Endothelial cell of umbilical vein (primary cell): ENCODE measurements around the gene MCOLN2. TPM values are rescaled to one million over a fixed set of nuclear protein-coding genes. Genes with fewer than 3 reads are reported as not detected.

ENCODE experiments used
- BruUV-seq: library from RNA; stranded (reverse); fragments of 400-500 nt; replicated peaks from 2 replicates; lab custom pipeline; 2021; lab: Mats Ljungman, UMichigan
- CTCF ChIA-PET: fragments of 300-600, 350-600 bp; sonication (Branson Sonifier 250); formaldehyde crosslinking; loops from one replicate; lab custom pipeline; 2021; ENCODE audit warnings: antibody characterized with exemption, inconsistent platforms; lab: Charles Lee
- POLR2A ChIA-PET: fragments of 300-600, 350-600 bp; sonication (Branson Sonifier 250); formaldehyde crosslinking; loops from one replicate; lab custom pipeline; 2021; ENCODE audit warnings: antibody characterized with exemption, inconsistent platforms; lab: Charles Lee
- DNase-seq: peaks from one replicate; pipeline ENCODE4 v3.0.0-alpha.2; 2011; ENCODE audit warnings: low read depth, low spot score
- FAIRE-seq: peaks from 2 replicates; lab custom pipeline; 2011; peaks lifted over from hg19 to GRCh38; lab: Jason Lieb, UNC
- H2AFZ ChIP-seq: 2 replicates; pipeline ENCODE4 v1.6.0; 2012; ENCODE audit warnings: low read depth, low read length, control low read depth, inconsistent platforms
- H3K27ac ChIP-seq: 2 replicates; pipeline ENCODE4 v1.5.1; 2011; ENCODE audit warnings: low read depth, mild to moderate bottlenecking, control low read depth, low read length, moderate library complexity; ENCODE audit not compliant: insufficient read depth
- H3K27me3 ChIP-seq, 2 experiments: 2 replicates each; pipeline versions ENCODE4 v1.6.0 to v1.6.1; 2011; ENCODE audit warnings: low read length in 2 of 2, mixed read lengths in 1 of 2; ENCODE audit not compliant: control insufficient read depth in 2 of 2, insufficient read depth in 2 of 2
- H3K36me3 ChIP-seq, 2 experiments: 2 replicates in 1 of 2; 3 replicates in 1 of 2; pipeline ENCODE4 v1.5.1; 2011; ENCODE audit warnings: low read length in 2 of 2, mild to moderate bottlenecking in 1 of 2, moderate library complexity in 1 of 2; ENCODE audit not compliant: control insufficient read depth in 2 of 2, insufficient read depth in 2 of 2; ENCODE audit errors: extremely low read depth in 1 of 2
- H3K4me1 ChIP-seq: 3 replicates; pipeline ENCODE4 v1.5.1; 2011; ENCODE audit warnings: mild to moderate bottlenecking, low read length; ENCODE audit not compliant: control insufficient read depth, insufficient read depth; ENCODE audit errors: extremely low read depth
- H3K4me2 ChIP-seq: 2 replicates; pipeline ENCODE4 v1.6.1; 2011; ENCODE audit warnings: low read length, control low read depth, mixed read lengths; ENCODE audit not compliant: insufficient read depth
- H3K4me3 ChIP-seq, 3 experiments: fragments of 200-600 bp in 1 of 3; sonication (generic), shearing (Covaris generic) in 1 of 3; replicated peaks in 1 of 3; 2 replicates each; pipeline ENCODE4 v1.5.1; 2011 to 2016; ENCODE audit warnings: control low read depth in 3 of 3, low read length in 3 of 3, mild to moderate bottlenecking in 2 of 3, inconsistent platforms in 1 of 3, low read depth in 1 of 3, moderate library complexity in 1 of 3; ENCODE audit not compliant: insufficient read depth in 1 of 3
- H3K79me2 ChIP-seq: 2 replicates; pipeline ENCODE4 v1.6.0; 2012; ENCODE audit warnings: low read length, inconsistent platforms; ENCODE audit not compliant: control insufficient read depth, insufficient read depth
- H3K9ac ChIP-seq: replicated peaks from 2 replicates; pipeline ENCODE3; 2011; ENCODE audit warnings: low read length, control low read depth; ENCODE audit not compliant: insufficient read depth; ENCODE audit errors: extremely low read depth
- H3K9me1 ChIP-seq: replicated peaks from 3 replicates; pipeline ENCODE4 v1.6.0; 2011; ENCODE audit warnings: mild to moderate bottlenecking, low read length; ENCODE audit not compliant: control insufficient read depth, insufficient read depth; ENCODE audit errors: extremely low read depth
- H3K9me3 ChIP-seq: replicated peaks from 2 replicates; pipeline ENCODE4 v1.5.1; 2012; ENCODE audit warnings: low read length, inconsistent platforms; ENCODE audit not compliant: control insufficient read depth, insufficient read depth
- H4K20me1 ChIP-seq: replicated peaks from 2 replicates; pipeline ENCODE3; 2011; ENCODE audit warnings: mild to moderate bottlenecking, low read length; ENCODE audit not compliant: control insufficient read depth, insufficient read depth; ENCODE audit errors: extremely low read depth
- EZH2 ChIP-seq: IDR thresholded peaks from 2 replicates; pipeline ENCODE4 v1.6.1; 2012; ENCODE audit warnings: borderline replicate concordance, low read depth, mild to moderate bottlenecking, moderate library complexity, low read length, inconsistent platforms; ENCODE audit not compliant: severe bottlenecking
- GATA2 ChIP-seq: IDR thresholded peaks from 2 replicates; pipeline ENCODE4 v1.7.0; 2011; ENCODE audit warnings: low read depth, mild to moderate bottlenecking, moderate library complexity, mixed read lengths, low read length; ENCODE audit not compliant: insufficient read length, insufficient read depth
- JUN ChIP-seq: IDR thresholded peaks from 2 replicates; pipeline ENCODE4 v1.6.1; 2011; ENCODE audit warnings: borderline replicate concordance, low read depth; ENCODE audit not compliant: insufficient read length, insufficient read depth
- MAX ChIP-seq: IDR thresholded peaks from 2 replicates; pipeline ENCODE4 v1.6.1; 2011; ENCODE audit not compliant: insufficient read depth, insufficient read length
- POLR2A ChIP-seq: IDR thresholded peaks from 2 replicates; pipeline ENCODE4 v1.6.1; 2012; ENCODE audit warnings: low read depth, mild to moderate bottlenecking, control low read depth, low read length
- dilution Hi-C: fragments of 300-500 bp; cut with MboI; formaldehyde crosslinking; loops from one replicate; pipeline ENCODE4 v1.15.0; 2019; ENCODE audit warnings: low sequenced_read_pairs; ENCODE audit not compliant: extremely low pct_ligation_motif_present
- intact Hi-C: fragments of 100-400 bp; cut with micrococcal nuclease; formaldehyde crosslinking; loops from one replicate; pipeline ENCODE4 v1.10.0; 2022
- polyA plus RNA-seq, 4 experiments: library from polyadenylated mRNA; depleted of rRNA in 3 of 4; stranded (reverse) in 3 of 4; unstranded in 1 of 4; fragments of >200 nt; gene quantifications; 2 replicates each; pipeline versions ENCODE4 v1.2.1 to v1.2.3, GENCODE V29; 2011 to 2012; ENCODE audit warnings: missing spikeins in 1 of 4
- total RNA-seq: library from RNA; stranded (reverse); gene quantifications from 2 replicates; pipeline ENCODE4 v1.2.3, GENCODE V29; 2021

MCOLN2 gene
- total and polyA plus RNA-seq, 2 donors (not counting 3 experiments of a cell fraction or from before 2014, with no cell fraction given) = not detected

- no peaks in the 10 kb centered on the region for H4K20me1 ChIP-seq
- H2AFZ ChIP-seq = no peak overlapping the region
- no peak for TF ChIP-seq EZH2
- TF ChIP-seq GATA2 = no peak
- no peak for TF ChIP-seq POLR2A
- POLR2A ChIA-PET = no interaction called here
- no peak overlapping the region for H3K27ac ChIP-seq
- no peak overlapping the region for H3K4me2 ChIP-seq
- FAIRE-seq (no peak), DNase-seq (no peak)
- H3K9me1 ChIP-seq = no peaks in the 10 kb centered on the region
- no peaks in the 10 kb centered on the region for H3K79me2 ChIP-seq
- intact Hi-C loops (no loop called here), dilution Hi-C loops (no loop called here)
- no TSS peak for BruUV-seq
- CTCF ChIA-PET = interaction anchor here (1.1 kb wide), 1 partner anchor 30 kb away, joined by 3 read pairs; no protein-coding TSS in a partner anchor
- no peaks in the 10 kb centered on the region for H3K36me3 ChIP-seq
- H3K27me3 ChIP-seq = peaks cover 7 to 20% of the 10 kb centered on the region in 2 experiments
- H3K4me3 ChIP-seq = no peak overlapping the region
- no peak overlapping the region for H3K9ac ChIP-seq
- H3K9me3 ChIP-seq = no peaks in the 10 kb centered on the region
- H3K4me1 ChIP-seq = no peaks in the 10 kb centered on the region
These were observed 21.9 kb downstream of the MCOLN2 start for GRCh38 chr1:84975035-84975434.

DNA sequence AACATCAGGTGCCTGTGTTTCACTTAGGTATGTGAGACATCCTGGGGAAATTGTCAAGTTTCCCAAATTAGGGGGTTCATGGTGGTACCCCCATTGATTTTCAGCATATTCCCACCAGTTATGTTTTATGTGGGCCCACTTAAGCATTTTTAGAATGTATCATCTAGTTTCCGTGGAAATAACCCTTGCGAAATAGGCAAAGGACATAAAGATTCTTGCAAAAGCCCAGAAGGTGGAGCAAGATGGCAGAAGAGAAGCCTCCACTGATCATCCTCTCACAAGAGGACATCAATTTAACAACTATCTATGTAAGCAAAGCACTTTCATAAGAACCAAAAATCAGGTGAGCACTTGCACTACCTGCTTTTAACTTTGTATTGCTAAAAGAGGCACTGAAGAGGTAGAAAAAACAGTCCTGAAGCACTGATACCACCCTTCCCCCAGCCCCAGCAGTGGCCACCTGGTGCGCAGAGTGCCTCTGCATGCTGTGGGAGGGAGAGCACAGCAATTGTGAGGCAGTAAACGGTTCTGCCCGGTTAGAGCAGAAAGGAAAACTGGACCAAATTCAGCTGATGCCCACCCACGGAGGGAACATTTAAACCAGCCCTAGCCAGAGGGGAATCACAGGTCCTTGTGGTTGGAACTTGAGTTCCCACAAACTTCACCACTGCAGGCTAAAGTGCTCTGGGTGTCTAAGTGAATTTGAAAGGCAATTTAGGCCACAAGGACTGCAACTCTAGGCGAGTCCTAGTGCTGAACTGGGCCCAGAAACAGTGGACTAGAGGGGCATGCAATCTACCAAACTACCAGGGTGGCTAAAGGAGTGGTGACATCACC is 23.2 kb downstream of the MCOLN2 start:
- no TSS peak for BruUV-seq
- Histone ChIP-seq H3K27me3 (peaks cover 8 to 20% of the 10 kb centered on the region in 2 experiments), H3K4me2 (no peak overlapping the region), H3K4me3 (no peak overlapping the region), H3K9ac (no peak overlapping the region), H3K9me3 (no peaks in the 10 kb centered on the region), H3K9me1 (no peaks in the 10 kb centered on the region), H2AFZ (no peak overlapping the region), H3K27ac (no peak overlapping the region), H3K36me3 (no peaks in the 10 kb centered on the region), H3K4me1 (no peaks in the 10 kb centered on the region), H4K20me1 (no peaks in the 10 kb centered on the region), H3K79me2 (no peaks in the 10 kb centered on the region)
- TF ChIP-seq POLR2A = no peak
- no peak for TF ChIP-seq JUN
- no peak for TF ChIP-seq MAX
- no peak for FAIRE-seq
- POLR2A ChIA-PET = no interaction called here
- no peak for DNase-seq
- dilution Hi-C loops = no loop called here
- CTCF ChIA-PET = interaction anchor here (1.1 to 1.8 kb wide), 2 partner anchors 29 kb away, joined by 3 to 15 read pairs; no protein-coding TSS in a partner anchor
- intact Hi-C loops = no loop called here
